AG04450 (cell line): ENCODE results near the gene UBN1. TPM values are rescaled to one million over a fixed set of nuclear protein-coding genes. Genes with fewer than 3 reads are reported as not detected.

Experiments used
- CTCF ChIA-PET: fragments of 300-600, 350-600 bp; formaldehyde crosslinking; extraction: SDS; loops from one replicate; lab custom pipeline; 2022; ENCODE audit warnings: antibody characterized with exemption, inconsistent platforms; lab: Charles Lee
- POLR2A ChIA-PET: fragments of 350-600 bp; formaldehyde crosslinking; extraction: SDS; loops from one replicate; lab custom pipeline; 2021; ENCODE audit warnings: antibody characterized with exemption, inconsistent platforms; lab: Yijun Ruan, JAX
- DNase-seq: peaks from one replicate; pipeline ENCODE4 v3.0.0-alpha.2; 2011; ENCODE audit warnings: low read depth, low spot score
- H3K27ac ChIP-seq: one replicate; pipeline ENCODE4 v1.5.1; 2012; ENCODE audit warnings: low read depth, low read length, control low read depth
- H3K27me3 ChIP-seq: one replicate; pipeline ENCODE4 v1.6.0; 2012; ENCODE audit warnings: low read length; ENCODE audit not compliant: control insufficient read depth, insufficient read depth
- H3K4me3 ChIP-seq: 2 replicates; pipeline ENCODE4 v1.5.1; 2011; ENCODE audit warnings: mild to moderate bottlenecking, low read depth, low read length, control low read depth
- H3K9me3 ChIP-seq: 2 replicates; pipeline ENCODE4 v1.5.1; 2012; ENCODE audit warnings: low read length; ENCODE audit not compliant: control insufficient read depth, insufficient read depth
- polyA plus RNA-seq: library from polyadenylated mRNA; depleted of rRNA; stranded (reverse); fragments of >200 nt; gene quantifications from 2 replicates; pipeline ENCODE4 v1.2.3, GENCODE V29; 2011
- TF ChIP-seq, protein P1 (sequence below): IDR thresholded peaks from 2 replicates; pipeline ENCODE4 v1.5.1; 2011; ENCODE audit warnings: low read depth, low read length, control low read depth, inconsistent platforms

UBN1 gene
- polyA plus RNA-seq, 1 experiment, result 11.2 TPM

- ChIA-PET CTCF (no interaction called here), POLR2A (interaction anchor here (0.6 to 1.3 kb wide), 3 partner anchors 14 to 29 kb away, joined by 3 to 7 read pairs (median 4); no protein-coding TSS in a partner anchor)
- no peak overlapping the region for H3K4me3 ChIP-seq
- H3K27ac ChIP-seq, result peak overlapping the region; percentile 80
- peak; percentile 81 for DNase-seq
- TF ChIP-seq, protein P1, sequence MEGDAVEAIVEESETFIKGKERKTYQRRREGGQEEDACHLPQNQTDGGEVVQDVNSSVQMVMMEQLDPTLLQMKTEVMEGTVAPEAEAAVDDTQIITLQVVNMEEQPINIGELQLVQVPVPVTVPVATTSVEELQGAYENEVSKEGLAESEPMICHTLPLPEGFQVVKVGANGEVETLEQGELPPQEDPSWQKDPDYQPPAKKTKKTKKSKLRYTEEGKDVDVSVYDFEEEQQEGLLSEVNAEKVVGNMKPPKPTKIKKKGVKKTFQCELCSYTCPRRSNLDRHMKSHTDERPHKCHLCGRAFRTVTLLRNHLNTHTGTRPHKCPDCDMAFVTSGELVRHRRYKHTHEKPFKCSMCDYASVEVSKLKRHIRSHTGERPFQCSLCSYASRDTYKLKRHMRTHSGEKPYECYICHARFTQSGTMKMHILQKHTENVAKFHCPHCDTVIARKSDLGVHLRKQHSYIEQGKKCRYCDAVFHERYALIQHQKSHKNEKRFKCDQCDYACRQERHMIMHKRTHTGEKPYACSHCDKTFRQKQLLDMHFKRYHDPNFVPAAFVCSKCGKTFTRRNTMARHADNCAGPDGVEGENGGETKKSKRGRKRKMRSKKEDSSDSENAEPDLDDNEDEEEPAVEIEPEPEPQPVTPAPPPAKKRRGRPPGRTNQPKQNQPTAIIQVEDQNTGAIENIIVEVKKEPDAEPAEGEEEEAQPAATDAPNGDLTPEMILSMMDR, result no peak
- H3K9me3 ChIP-seq, result no peaks in the 10 kb centered on the region
- H3K27me3 ChIP-seq, result no peaks in the 10 kb centered on the region
Observed at GRCh38 chr16:4915226-4915761, 68.0 kb downstream of the UBN1 start.

DNA sequence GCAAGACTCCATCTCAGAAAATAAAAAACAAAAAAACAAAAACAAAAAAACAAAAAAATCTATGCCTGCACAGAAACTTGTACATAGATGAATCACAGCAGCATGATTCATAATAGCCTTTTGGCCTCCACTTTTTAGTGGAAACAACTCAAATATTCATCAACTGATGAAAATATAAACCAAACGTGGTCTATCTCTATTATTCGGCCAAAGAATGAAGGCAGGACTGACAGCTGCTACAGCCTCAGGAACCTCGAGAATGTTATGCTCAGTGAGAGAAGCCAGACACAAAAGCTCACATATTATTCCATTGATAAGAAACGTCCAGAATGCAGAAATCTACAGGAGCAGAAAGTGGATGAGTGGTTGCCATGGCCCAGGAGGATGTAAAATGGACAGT is 69.8 kb downstream of the UBN1 start:
- TF ChIP-seq, protein P1, result no peak
- no peak for DNase-seq
- Histone ChIP-seq H3K4me3 (no peak overlapping the region), H3K9me3 (no peaks in the 10 kb centered on the region), H3K27ac (peak overlapping the region; percentile 39), H3K27me3 (no peaks in the 10 kb centered on the region)
- CTCF ChIA-PET, result interaction anchor here (0.6 kb wide), 1 partner anchor 331 kb away, joined by 3 read pairs; no protein-coding TSS in a partner anchor
- POLR2A ChIA-PET, result interaction anchor here (1.1 kb wide), 1 partner anchor 114 kb away, joined by 3 read pairs; the partner anchor contains the start of gene ROGDI

- peaks cover 2% of the 10 kb centered on the region for H3K27me3 ChIP-seq
- H3K4me3 ChIP-seq, result no peak overlapping the region
- no peak for DNase-seq
- TF ChIP-seq, protein P1, result no peak
- CTCF ChIA-PET, result interaction anchor here (1.1 to 1.4 kb wide), 3 partner anchors 17 to 168 kb away, joined by 3 to 4 read pairs (median 3); no protein-coding TSS in a partner anchor
- POLR2A ChIA-PET, result no interaction called here
- no peaks in the 10 kb centered on the region for H3K9me3 ChIP-seq
- no peak overlapping the region for H3K27ac ChIP-seq
Observed at GRCh38 chr16:4918781-4919251, 71.5 kb downstream of the UBN1 start.

DNA sequence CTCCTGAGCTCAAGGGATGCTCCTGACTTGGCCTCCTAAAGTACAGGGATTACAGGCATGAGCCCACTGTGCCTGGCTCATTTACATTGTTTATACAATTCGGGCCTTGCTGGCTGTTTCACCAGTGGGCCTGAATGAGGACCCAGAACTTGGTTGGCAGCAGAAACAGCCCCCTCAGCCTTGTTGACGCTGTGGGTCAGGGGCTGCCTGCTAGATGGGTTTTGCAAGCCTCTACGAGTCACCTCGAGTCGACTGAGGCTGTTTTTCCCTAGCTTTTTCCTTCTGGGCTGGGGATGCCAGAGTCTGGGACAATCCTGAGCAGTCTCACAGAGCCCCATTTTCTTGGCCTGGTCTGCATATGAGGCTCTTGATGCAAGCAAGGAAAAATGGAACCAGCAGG is 73.5 kb downstream of the UBN1 start:
- H3K27me3 ChIP-seq, result peaks cover 2% of the 10 kb centered on the region
- H3K27ac ChIP-seq, result no peak overlapping the region
- CTCF ChIA-PET, result no interaction called here
- no peak for DNase-seq
- POLR2A ChIA-PET, result no interaction called here
- TF ChIP-seq, protein P1, result no peak
- H3K4me3 ChIP-seq, result no peak overlapping the region
- H3K9me3 ChIP-seq, result no peaks in the 10 kb centered on the region; the same call in 1 of the 2 replicates

GRCh38 chr16:4922721-4923342 is 75.6 kb downstream of the UBN1 start:
- Histone ChIP-seq H3K4me3 (no peak overlapping the region), H3K27me3 (peaks cover 2% of the 10 kb centered on the region), H3K9me3 (peaks cover 15% of the 10 kb centered on the region), H3K27ac (no peak overlapping the region)
- TF ChIP-seq, protein P1, result no peak
- ChIA-PET POLR2A (no interaction called here), CTCF (no interaction called here)
- DNase-seq, result no peak
